B cell (primary cell): ENCODE data around the gene ZMYM1. TPM values are rescaled to one million over a fixed set of nuclear protein-coding genes. Genes with fewer than 3 reads are reported as not detected.

Source experiments
- ATAC-seq: fragments of 200-7000 bp; cut with Tn5 transposase; one replicate; pipeline ENCODE4 v1.10.0; 2021; ENCODE audit warnings: low read depth, mild to moderate bottlenecking, moderate number of reproducible peaks, moderate library complexity
- CTCF ChIA-PET: fragments of 350-600 bp; sonication (Branson Sonifier 250); formaldehyde crosslinking; loops from one replicate; lab custom pipeline; 2021; ENCODE audit warnings: antibody characterized with exemption, inconsistent platforms; lab: Charles Lee
- POLR2A ChIA-PET: fragments of 350-600 bp; sonication (Branson Sonifier 250); formaldehyde crosslinking; loops from one replicate; lab custom pipeline; 2021; ENCODE audit warnings: antibody characterized with exemption; lab: Charles Lee
- DNase-seq: peaks from one replicate; pipeline ENCODE4 v3.0.0; 2013
- H2AFZ ChIP-seq: 2 replicates; pipeline ENCODE4 v1.6.1; 2012; ENCODE audit warnings: mild to moderate bottlenecking, low read depth, low read length; ENCODE audit not compliant: insufficient read depth, poor library complexity, severe bottlenecking
- H3K27ac ChIP-seq, 2 donors: 1 replicate in 1 of 2; 2 replicates in 1 of 2; pipeline ENCODE4 v1.5.1; 2012 to 2013; ENCODE audit warnings: low read length in 2 of 2, mild to moderate bottlenecking in 2 of 2, moderate library complexity in 1 of 2
- H3K27me3 ChIP-seq, 4 experiments: fragments of 200-600 bp in 1 of 4; sonication (generic) in 1 of 4; replicated peaks in 1 of 4; 1 replicate in 2 of 4; 2 replicates in 2 of 4; pipeline versions ENCODE4 v1.6.1 to v1.7.0; 2013 to 2016; ENCODE audit warnings: low read length in 3 of 4, mild to moderate bottlenecking in 2 of 4, mixed read lengths in 1 of 4, moderate library complexity in 1 of 4; ENCODE audit not compliant: insufficient read depth in 4 of 4, control insufficient read depth in 3 of 4; ENCODE audit errors: control extremely low read depth in 1 of 4
- H3K36me3 ChIP-seq, 2 experiments: replicated peaks in 1 of 2; 1 replicate in 1 of 2; 2 replicates in 1 of 2; pipeline versions ENCODE4 v1.6.1 to v1.7.1; 2013; ENCODE audit warnings: low read length in 1 of 2; ENCODE audit not compliant: insufficient read depth in 2 of 2, control insufficient read depth in 1 of 2; ENCODE audit errors: control extremely low read depth in 1 of 2, extremely low read depth in 1 of 2
- H3K4me1 ChIP-seq, 2 donors: fragments of 200-600 bp in 1 of 2; sonication (generic) in 1 of 2; 1 replicate in 1 of 2; 2 replicates in 1 of 2; pipeline versions ENCODE4 v1.5.1 to v1.6.1; 2013 to 2017; ENCODE audit warnings: low read length in 2 of 2; ENCODE audit not compliant: control insufficient read depth in 2 of 2, insufficient read depth in 2 of 2
- H3K4me2 ChIP-seq: replicated peaks from 2 replicates; pipeline ENCODE3; 2012; ENCODE audit warnings: mild to moderate bottlenecking, low read depth, low read length; ENCODE audit not compliant: poor library complexity, severe bottlenecking
- H3K4me3 ChIP-seq, 5 experiments: fragments of 200-600 bp in 1 of 5; sonication (generic) in 1 of 5; 1 replicate in 3 of 5; 2 replicates in 2 of 5; pipeline versions ENCODE4 v1.5.1 to v1.7.0; 2011 to 2016; ENCODE audit warnings: low read length in 4 of 5, mild to moderate bottlenecking in 4 of 5, low read depth in 2 of 5, control low read depth in 1 of 5, moderate library complexity in 1 of 5; ENCODE audit not compliant: insufficient read depth in 1 of 5; ENCODE audit errors: control extremely low read depth in 1 of 5, extremely low read depth in 1 of 5
- H3K79me2 ChIP-seq: fragments of 200-600 bp; sonication (generic); one replicate; pipeline ENCODE4 v1.6.0; 2016; ENCODE audit warnings: low read length; ENCODE audit not compliant: control insufficient read depth, insufficient read depth
- H3K9ac ChIP-seq: fragments of 200-600 bp; sonication (generic); 2 replicates; pipeline ENCODE4 v1.6.1; 2017; ENCODE audit warnings: mild to moderate bottlenecking, low read length, moderate library complexity
- H3K9me3 ChIP-seq, 3 donors: one replicate each; pipeline versions ENCODE4 v1.6.1 to v1.7.1; 2013; ENCODE audit warnings: low read length in 2 of 3; ENCODE audit not compliant: control insufficient read depth in 2 of 3, insufficient read depth in 1 of 3; ENCODE audit errors: control extremely low read depth in 1 of 3
- H4K20me1 ChIP-seq: 2 replicates; pipeline ENCODE4 v1.6.0; 2012; ENCODE audit warnings: mild to moderate bottlenecking, low read length; ENCODE audit not compliant: insufficient read depth, control insufficient read depth, poor library complexity, severe bottlenecking
- H3K27ac Mint-ChIP-seq: one replicate; pipeline ENCODE4 v1.8.0; 2021; ENCODE audit warnings: mixed read lengths
- H3K27me3 Mint-ChIP-seq: one replicate; pipeline ENCODE4 v1.8.0; 2021; ENCODE audit warnings: mixed read lengths
- H3K4me1 Mint-ChIP-seq: one replicate; pipeline ENCODE4 v1.8.0; 2021; ENCODE audit warnings: mixed read lengths
- H3K4me3 Mint-ChIP-seq: one replicate; pipeline ENCODE4 v1.8.0; 2021; ENCODE audit warnings: mixed read lengths
- H3K9me3 Mint-ChIP-seq: one replicate; pipeline ENCODE4 v1.8.0; 2022; ENCODE audit warnings: mixed read lengths; ENCODE audit not compliant: insufficient read depth
- CTCF ChIP-seq: fragments of 200-600 bp; IDR thresholded peaks from one replicate; pipeline ENCODE4 v1.8.0; 2022; ENCODE audit warnings: antibody characterized with exemption, mild to moderate bottlenecking
- EZH2 ChIP-seq: IDR thresholded peaks from 2 replicates; pipeline ENCODE4 v1.6.1; 2012; ENCODE audit warnings: borderline replicate concordance, low read depth, mild to moderate bottlenecking, moderate library complexity, low read length; ENCODE audit not compliant: insufficient read depth, poor library complexity, severe bottlenecking
- WGBS: methylation state at CpG from one replicate; pipeline ENCODE4 v1.1.5; 2013; ENCODE audit warnings: missing lambda C conversion rate; ENCODE audit not compliant: insufficient coverage; 5-methylcytosine and 5-hydroxymethylcytosine counted together
- intact Hi-C: fragments of 100-400 bp; cut with micrococcal nuclease; formaldehyde crosslinking; loops from one replicate; pipeline ENCODE4 v1.10.0; 2022
- polyA plus RNA-seq: library from polyadenylated mRNA; depleted of rRNA; stranded (reverse); fragments of >200 nt; gene quantifications from 2 replicates; pipeline ENCODE4 v1.2.3, GENCODE V29; 2012
- total RNA-seq, 2 donors: library from RNA; stranded (reverse); fragments of 120-200 nt in 1 of 2; gene quantifications; 1 replicate in 1 of 2; 2 replicates in 1 of 2; pipeline versions ENCODE4 v1.2.3 to v1.2.4, GENCODE V29; 2013 to 2022

The ZMYM1 gene
- total and polyA plus RNA-seq, 2 donors (not counting 1 experiment from before 2014, with no cell fraction given), result 5.7 to 18.3 TPM

- Mint-ChIP-seq H3K4me1 (no peaks in the 10 kb centered on the region), H3K27ac (no peak overlapping the region), H3K4me3 (no peak overlapping the region), H3K27me3 (peaks cover 12% of the 10 kb centered on the region), H3K9me3 (peaks cover 6% of the 10 kb centered on the region)
- Histone ChIP-seq H3K79me2 (no peaks in the 10 kb centered on the region), H3K27me3 (no peaks in the 10 kb centered on the region), H3K9ac (no peak overlapping the region), H3K4me3 (no peak overlapping the region), H3K4me1 (no peaks in the 10 kb centered on the region), H2AFZ (no peak overlapping the region), H4K20me1 (no peaks in the 10 kb centered on the region), H3K9me3 (peaks cover 0 to 4% (median 2%) of the 10 kb centered on the region in 3 donors), H3K36me3 (no peaks in the 10 kb centered on the region), H3K27ac (no peak overlapping the region), H3K4me2 (no peak overlapping the region)
- TF ChIP-seq EZH2 (no peak), CTCF (no peak)
- ATAC-seq, result no peak
- intact Hi-C loops, result no loop called here
- POLR2A ChIA-PET, result no interaction called here
- DNase-seq, result no peak
- CTCF ChIA-PET, result no interaction called here
- no CpG with 5 or more reads among the region's 1 CpG for WGBS
Measured at GRCh38 chr1:35038723-35039122, 40.5 kb upstream of the ZMYM1 start.

- POLR2A ChIA-PET, result no interaction called here
- Histone ChIP-seq H3K27me3 (no peaks in the 10 kb centered on the region), H3K79me2 (no peaks in the 10 kb centered on the region), H3K9me3 (no peaks in the 10 kb centered on the region), H3K4me3 (no peak overlapping the region), H2AFZ (no peak overlapping the region), H3K4me1 (no peaks in the 10 kb centered on the region), H4K20me1 (no peaks in the 10 kb centered on the region), H3K27ac (no peak overlapping the region), H3K9ac (no peak overlapping the region), H3K36me3 (no peaks in the 10 kb centered on the region), H3K4me2 (no peak overlapping the region)
- peaks cover 6% of the 10 kb centered on the region for H3K4me1 Mint-ChIP-seq
- CTCF ChIA-PET, result no interaction called here
- intact Hi-C loops, result no loop called here
- TF ChIP-seq EZH2, result no peak
- TF ChIP-seq CTCF, result no peak
- no peak overlapping the region for H3K4me3 Mint-ChIP-seq
- H3K27ac Mint-ChIP-seq, result no peak overlapping the region
- ATAC-seq (no peak), DNase-seq (no peak)
- 93% methylated on average over 2 of the region's 3 CpGs for WGBS
- H3K9me3 Mint-ChIP-seq, result peaks cover 4% of the 10 kb centered on the region
- H3K27me3 Mint-ChIP-seq, result peaks cover 12% of the 10 kb centered on the region
Measured at GRCh38 chr1:35043498-35043897, 35.7 kb upstream of the ZMYM1 start.
